A549 (cell line): Measurements from ENCODE around the gene TMEM116. TPM values are rescaled to one million over a fixed set of nuclear protein-coding genes. Genes with fewer than 3 reads are reported as not detected.

ENCODE experiments used
- ATAC-seq, 2 experiments: fragments of 200-7000 bp in 1 of 2; fragments of >200 bp in 1 of 2; cut with Nextera tagmentation in 1 of 2; cut with Tn5 transposase in 1 of 2; 3 replicates each; pipeline versions ENCODE4 v1.8.0 to v1.9.1; 2018 to 2020; ENCODE audit warnings: mild to moderate bottlenecking in 1 of 2, moderate library complexity in 1 of 2
- CTCF ChIA-PET: fragments of 300-600 bp; sonication (Branson Sonifier 250); formaldehyde crosslinking; extraction: SDS; loops from one replicate; lab custom pipeline; 2021; ENCODE audit warnings: antibody characterized with exemption, inconsistent platforms; lab: Yijun Ruan, JAX
- POLR2A ChIA-PET: fragments of 350-600 bp; formaldehyde crosslinking; extraction: SDS; loops from one replicate; lab custom pipeline; 2021; ENCODE audit warnings: antibody characterized with exemption, inconsistent platforms; lab: Yijun Ruan, JAX
- DNase-seq, 2 experiments: peaks; one replicate each; pipeline versions ENCODE4 v3.0.0 to v3.0.0-alpha.2; 2011 to 2016; ENCODE audit warnings: low read depth in 1 of 2, low spot score in 1 of 2
- FAIRE-seq: peaks from 2 replicates; lab custom pipeline; 2011; peaks lifted over from hg19 to GRCh38; lab: Jason Lieb, UNC
- H3K27ac ChIP-seq, 2 experiments: fragments of >200 bp; sonication (Bioruptor Twin); formaldehyde crosslinking; 3 replicates each; pipeline ENCODE4 v1.5.1; 2016 to 2017
- H3K4me1 ChIP-seq: fragments of >200 bp; sonication (Bioruptor Twin); formaldehyde crosslinking; 3 replicates; pipeline ENCODE4 v1.6.1; 2016
- H3K4me2 ChIP-seq: fragments of >200 bp; sonication (Bioruptor Twin); formaldehyde crosslinking; 3 replicates; pipeline ENCODE4 v1.6.1; 2016
- H3K4me3 ChIP-seq: fragments of >200 bp; sonication (Bioruptor Twin); formaldehyde crosslinking; 3 replicates; pipeline ENCODE4 v1.5.1; 2016
- H3K9me3 ChIP-seq: fragments of >200 bp; sonication (Bioruptor Twin); formaldehyde crosslinking; 3 replicates; pipeline ENCODE4 v1.6.1; 2016
- CHD2 ChIP-seq: fragments of 150-350 bp; IDR thresholded peaks from 2 replicates; pipeline ENCODE4 v1.6.1; 2014; ENCODE audit warnings: low read length; ENCODE audit not compliant: partially characterized antibody
- FOSL2 ChIP-seq, 2 experiments: fragments of 450-650 bp in 1 of 2; fragments of >200 bp in 1 of 2; sonication (Bioruptor Twin) in 1 of 2; formaldehyde crosslinking; IDR thresholded peaks; 2 replicates each; pipeline versions ENCODE4 v1.5.0 to v1.6.1; 2016 to 2020; ENCODE audit warnings: mild to moderate bottlenecking in 1 of 2, moderate library complexity in 1 of 2
- HOXA7 ChIP-seq: fragments of 250-450 bp; sonication (Bioruptor Pico); IDR thresholded peaks from 2 replicates; pipeline ENCODE4 v1.5.0; 2020; ENCODE audit warnings: mild to moderate bottlenecking, moderate library complexity
- HOXB5 ChIP-seq: fragments of 250-450 bp; sonication (Bioruptor Pico); IDR thresholded peaks from 2 replicates; pipeline ENCODE4 v1.5.0; 2020; ENCODE audit warnings: mild to moderate bottlenecking, moderate library complexity
- JUN ChIP-seq, 2 experiments: fragments of >200 bp; sonication (Bioruptor Twin); formaldehyde crosslinking; IDR thresholded peaks; 2 replicates in 1 of 2; 3 replicates in 1 of 2; pipeline ENCODE4 v1.6.1; 2016 to 2017
- KDM1A ChIP-seq: fragments of 200-600 bp; sonication (generic); IDR thresholded peaks from 2 replicates; pipeline ENCODE4 v1.6.1; 2016; ENCODE audit warnings: low read depth, mild to moderate bottlenecking
- MAFK ChIP-seq: fragments of 450-650 bp; IDR thresholded peaks from 2 replicates; pipeline ENCODE4 v1.6.1; 2014; ENCODE audit not compliant: partially characterized antibody
- MYC ChIP-seq: IDR thresholded peaks from 2 replicates; pipeline ENCODE4 v1.6.1; 2012; ENCODE audit warnings: mild to moderate bottlenecking, inconsistent platforms, low read length, improper control_type of control experiment, borderline replicate concordance
- NFE2L2 ChIP-seq: fragments of 150-350 bp; conservative IDR thresholded peaks from 2 replicates; pipeline ENCODE4 v1.6.1; 2014; ENCODE audit warnings: low read length
- PHF8 ChIP-seq: fragments of 200-600 bp; sonication (generic); IDR thresholded peaks from 2 replicates; pipeline ENCODE4 v1.6.1; 2016; ENCODE audit warnings: low read depth, mild to moderate bottlenecking, antibody characterized with exemption, moderate library complexity, borderline replicate concordance
- POLR2AphosphoS2 ChIP-seq: conservative IDR thresholded peaks from 2 replicates; pipeline ENCODE4 v1.6.1; 2012; ENCODE audit warnings: low read length, improper control_type of control experiment, inconsistent platforms
- RAD21 ChIP-seq, 2 experiments: fragments of >200 bp in 1 of 2; sonication (Bioruptor Twin) in 1 of 2; formaldehyde crosslinking in 1 of 2; IDR thresholded peaks in 1 of 2; conservative IDR thresholded peaks in 1 of 2; 2 replicates in 1 of 2; 3 replicates in 1 of 2; pipeline ENCODE4 v1.6.1; 2012 to 2018; ENCODE audit warnings: inconsistent platforms in 1 of 2
- RARB ChIP-seq: fragments of 250-450 bp; sonication (Bioruptor Pico); IDR thresholded peaks from 2 replicates; pipeline ENCODE4 v1.8.0; 2021; ENCODE audit warnings: mild to moderate bottlenecking, moderate library complexity
- RCOR1 ChIP-seq: fragments of 150-350 bp; IDR thresholded peaks from 2 replicates; pipeline ENCODE4 v1.6.1; 2014; ENCODE audit warnings: antibody characterized with exemption, low read length, low read depth
- RFX5 ChIP-seq: fragments of 450-650 bp; IDR thresholded peaks from 2 replicates; pipeline ENCODE4 v1.7.1; 2014; ENCODE audit warnings: antibody characterized with exemption, mild to moderate bottlenecking, moderate library complexity
- SREBF2 ChIP-seq: fragments of 450-650 bp; IDR thresholded peaks from 2 replicates; pipeline ENCODE4 v1.6.1; 2014; ENCODE audit warnings: mild to moderate bottlenecking, moderate library complexity
- ZC3H11A ChIP-seq: fragments of 450-650 bp; IDR thresholded peaks from 2 replicates; pipeline ENCODE4 v1.6.1; 2014; ENCODE audit warnings: antibody characterized with exemption, mild to moderate bottlenecking
- ZNF302 ChIP-seq: fragments of 250-450 bp; sonication (Bioruptor Pico); IDR thresholded peaks from 2 replicates; pipeline ENCODE4 v1.9.0; 2021; ENCODE audit warnings: inconsistent platforms, mild to moderate bottlenecking, moderate library complexity
- ZSCAN20 ChIP-seq: fragments of 250-450 bp; sonication (Bioruptor Pico); IDR thresholded peaks from 2 replicates; pipeline ENCODE4 v1.8.0; 2022; ENCODE audit warnings: mild to moderate bottlenecking, moderate library complexity
- WGBS: methylation state at CpG from one replicate; pipeline ENCODE4 v1.1.6; 2017; ENCODE audit errors: missing lambda C conversion rate; 5-methylcytosine and 5-hydroxymethylcytosine counted together
- polyA plus RNA-seq, 4 experiments: library from polyadenylated mRNA; depleted of rRNA in 3 of 4; stranded (reverse); fragments of >200 nt; fragmentation: RNase III in 1 of 4; extraction: RNeasy Plus Mini Kit Qiagen cat#74134 plus additional on column Dnase treatment in 1 of 4; gene quantifications; 2 replicates in 3 of 4; 3 replicates in 1 of 4; pipeline ENCODE4 v1.2.3, GENCODE V29; 2011 to 2017
- TF ChIP-seq, protein P1 (sequence below): fragments of >200 bp; sonication (Bioruptor Twin); formaldehyde crosslinking; IDR thresholded peaks from 3 replicates; pipeline ENCODE4 v1.5.1; 2016
- TF ChIP-seq, protein P2 (sequence below): fragments of 450-650 bp; IDR thresholded peaks from 2 replicates; pipeline ENCODE4 v1.6.1; 2014; ENCODE audit warnings: antibody characterized with exemption
- TF ChIP-seq, protein P3 (sequence below): IDR thresholded peaks from 2 replicates; pipeline ENCODE4 v1.6.1; 2012
- TF ChIP-seq, protein P4 (sequence below): IDR thresholded peaks from 2 replicates; pipeline ENCODE4 v1.6.1; 2012
- TF ChIP-seq, protein P5 (sequence below): fragments of >200 bp; sonication (Bioruptor Twin); formaldehyde crosslinking; IDR thresholded peaks from 3 replicates; pipeline ENCODE4 v1.6.1; 2016
- TF ChIP-seq, protein P6 (sequence below): fragments of 150-350 bp; IDR thresholded peaks from 2 replicates; pipeline ENCODE4 v1.6.1; 2014; ENCODE audit warnings: low read depth, mild to moderate bottlenecking, low read length

TMEM116 gene
- polyA plus RNA-seq, 2 of the 4 experiments (the other 2 are of a cell fraction) = 11.0 to 22.4 TPM

DNA sequence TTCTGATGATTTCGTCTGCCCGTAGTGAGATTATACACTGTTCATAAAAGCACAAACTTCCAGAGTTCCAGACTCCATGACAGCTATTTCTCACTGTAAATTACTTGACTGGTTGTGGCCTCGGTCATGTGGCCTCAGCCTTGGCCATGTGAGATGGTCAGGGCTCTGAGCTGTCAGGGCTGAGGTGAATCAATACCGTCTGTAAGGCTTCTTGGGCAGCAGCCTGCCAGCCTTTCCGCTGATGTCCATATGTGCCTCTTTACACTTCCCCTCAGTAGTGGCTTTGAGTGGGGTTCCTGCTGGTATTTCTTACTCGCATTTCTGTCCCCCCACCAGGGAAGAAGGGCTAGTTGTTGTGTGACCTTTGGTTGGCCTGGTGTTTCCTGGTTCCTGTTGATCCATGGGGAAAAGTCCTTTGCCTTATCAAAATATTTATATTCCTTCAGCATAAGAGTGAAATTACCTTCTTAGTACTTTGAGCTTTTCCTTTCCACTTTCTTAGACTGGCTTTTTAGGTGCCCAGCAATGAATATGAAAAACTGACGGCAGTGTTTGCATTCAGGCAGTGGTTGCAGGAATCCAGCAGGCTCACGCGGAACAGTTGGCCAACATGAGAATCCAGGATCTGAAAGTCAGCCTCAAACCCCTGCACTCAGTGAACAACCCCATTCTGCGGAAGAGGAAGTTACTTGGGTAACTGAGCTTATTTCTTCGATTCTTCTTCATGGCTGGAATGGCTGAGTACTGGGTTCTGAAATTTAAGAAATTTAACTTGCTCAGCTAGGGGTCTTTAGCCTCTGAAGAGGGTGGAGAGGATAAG lies 124.8 kb downstream of the TMEM116 start (continued):
- TF ChIP-seq, protein P1, sequence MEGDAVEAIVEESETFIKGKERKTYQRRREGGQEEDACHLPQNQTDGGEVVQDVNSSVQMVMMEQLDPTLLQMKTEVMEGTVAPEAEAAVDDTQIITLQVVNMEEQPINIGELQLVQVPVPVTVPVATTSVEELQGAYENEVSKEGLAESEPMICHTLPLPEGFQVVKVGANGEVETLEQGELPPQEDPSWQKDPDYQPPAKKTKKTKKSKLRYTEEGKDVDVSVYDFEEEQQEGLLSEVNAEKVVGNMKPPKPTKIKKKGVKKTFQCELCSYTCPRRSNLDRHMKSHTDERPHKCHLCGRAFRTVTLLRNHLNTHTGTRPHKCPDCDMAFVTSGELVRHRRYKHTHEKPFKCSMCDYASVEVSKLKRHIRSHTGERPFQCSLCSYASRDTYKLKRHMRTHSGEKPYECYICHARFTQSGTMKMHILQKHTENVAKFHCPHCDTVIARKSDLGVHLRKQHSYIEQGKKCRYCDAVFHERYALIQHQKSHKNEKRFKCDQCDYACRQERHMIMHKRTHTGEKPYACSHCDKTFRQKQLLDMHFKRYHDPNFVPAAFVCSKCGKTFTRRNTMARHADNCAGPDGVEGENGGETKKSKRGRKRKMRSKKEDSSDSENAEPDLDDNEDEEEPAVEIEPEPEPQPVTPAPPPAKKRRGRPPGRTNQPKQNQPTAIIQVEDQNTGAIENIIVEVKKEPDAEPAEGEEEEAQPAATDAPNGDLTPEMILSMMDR = no peak
- no peak for TF ChIP-seq ZNF302 (CRISPR knock-in tag)
- TF ChIP-seq, protein P2, sequence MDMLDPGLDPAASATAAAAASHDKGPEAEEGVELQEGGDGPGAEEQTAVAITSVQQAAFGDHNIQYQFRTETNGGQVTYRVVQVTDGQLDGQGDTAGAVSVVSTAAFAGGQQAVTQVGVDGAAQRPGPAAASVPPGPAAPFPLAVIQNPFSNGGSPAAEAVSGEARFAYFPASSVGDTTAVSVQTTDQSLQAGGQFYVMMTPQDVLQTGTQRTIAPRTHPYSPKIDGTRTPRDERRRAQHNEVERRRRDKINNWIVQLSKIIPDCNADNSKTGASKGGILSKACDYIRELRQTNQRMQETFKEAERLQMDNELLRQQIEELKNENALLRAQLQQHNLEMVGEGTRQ = no peak
- TF ChIP-seq, protein P3, sequence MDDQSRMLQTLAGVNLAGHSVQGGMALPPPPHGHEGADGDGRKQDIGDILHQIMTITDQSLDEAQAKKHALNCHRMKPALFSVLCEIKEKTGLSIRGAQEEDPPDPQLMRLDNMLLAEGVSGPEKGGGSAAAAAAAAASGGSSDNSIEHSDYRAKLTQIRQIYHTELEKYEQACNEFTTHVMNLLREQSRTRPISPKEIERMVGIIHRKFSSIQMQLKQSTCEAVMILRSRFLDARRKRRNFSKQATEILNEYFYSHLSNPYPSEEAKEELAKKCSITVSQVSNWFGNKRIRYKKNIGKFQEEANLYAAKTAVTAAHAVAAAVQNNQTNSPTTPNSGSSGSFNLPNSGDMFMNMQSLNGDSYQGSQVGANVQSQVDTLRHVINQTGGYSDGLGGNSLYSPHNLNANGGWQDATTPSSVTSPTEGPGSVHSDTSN = no peak
- TF ChIP-seq RCOR1 = no peak
- TF ChIP-seq SREBF2 = no peak
- TF ChIP-seq, protein P4, sequence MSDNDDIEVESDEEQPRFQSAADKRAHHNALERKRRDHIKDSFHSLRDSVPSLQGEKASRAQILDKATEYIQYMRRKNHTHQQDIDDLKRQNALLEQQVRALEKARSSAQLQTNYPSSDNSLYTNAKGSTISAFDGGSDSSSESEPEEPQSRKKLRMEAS = no peak
- TF ChIP-seq, protein P5, sequence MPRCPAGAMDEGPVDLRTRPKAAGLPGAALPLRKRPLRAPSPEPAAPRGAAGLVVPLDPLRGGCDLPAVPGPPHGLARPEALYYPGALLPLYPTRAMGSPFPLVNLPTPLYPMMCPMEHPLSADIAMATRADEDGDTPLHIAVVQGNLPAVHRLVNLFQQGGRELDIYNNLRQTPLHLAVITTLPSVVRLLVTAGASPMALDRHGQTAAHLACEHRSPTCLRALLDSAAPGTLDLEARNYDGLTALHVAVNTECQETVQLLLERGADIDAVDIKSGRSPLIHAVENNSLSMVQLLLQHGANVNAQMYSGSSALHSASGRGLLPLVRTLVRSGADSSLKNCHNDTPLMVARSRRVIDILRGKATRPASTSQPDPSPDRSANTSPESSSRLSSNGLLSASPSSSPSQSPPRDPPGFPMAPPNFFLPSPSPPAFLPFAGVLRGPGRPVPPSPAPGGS = no peak
- no peak for TF ChIP-seq HOXB5 (CRISPR knock-in tag)
- no peak for TF ChIP-seq JUN (IDR thresholded peaks at IDR 0.05)
- no peak for TF ChIP-seq FOSL2 (IDR thresholded peaks at IDR 0.05)
- TF ChIP-seq FOSL2 (CRISPR knock-in tag; IDR thresholded peaks at IDR 0.05) = no peak
- TF ChIP-seq RFX5 = no peak

DNA sequence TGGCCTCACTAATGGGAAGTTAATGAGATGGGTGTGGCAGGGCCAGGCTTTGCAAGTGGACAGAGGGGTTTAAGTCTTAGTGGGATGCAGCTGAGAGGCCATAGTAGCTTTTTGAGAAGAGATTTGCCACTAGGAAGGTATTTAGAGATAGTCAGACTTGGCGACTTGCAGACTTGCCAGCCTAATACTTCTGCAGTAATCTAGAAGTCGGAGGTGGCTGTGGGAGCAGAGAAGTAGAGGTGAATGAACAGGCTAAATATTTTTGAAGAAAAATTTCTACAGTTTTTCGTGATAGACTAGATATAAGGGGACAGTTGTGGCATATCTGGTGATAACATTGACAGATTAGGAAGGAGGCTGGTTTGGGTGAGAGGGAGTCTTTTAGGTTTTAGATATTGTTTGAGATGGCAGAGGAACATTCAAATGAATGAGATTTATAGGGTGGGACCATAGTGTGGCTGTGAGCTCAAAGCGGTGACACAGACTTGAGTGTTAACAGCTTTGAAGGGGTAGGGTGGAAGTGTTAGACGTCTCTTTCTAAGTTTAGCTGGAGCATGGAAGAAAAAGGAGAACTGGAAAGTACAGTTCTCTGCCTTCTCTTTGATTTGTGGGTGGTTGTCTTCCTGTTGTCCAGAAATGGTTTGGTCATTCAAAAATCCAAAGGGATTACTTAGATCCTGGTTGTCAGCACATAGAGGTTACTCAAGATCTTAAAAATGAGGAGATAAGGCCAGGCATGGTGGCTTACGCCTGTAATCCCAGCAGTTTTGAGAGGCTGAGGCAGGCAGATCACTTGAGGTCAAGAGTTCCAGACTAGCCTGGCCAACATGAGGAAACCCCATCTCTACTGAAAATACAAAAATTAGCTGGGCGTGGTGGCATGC lies 126.1 kb downstream of the TMEM116 start:
- no peak overlapping the region for H3K4me3 ChIP-seq
- H3K27ac ChIP-seq = no peak overlapping the region
- no peaks in the 10 kb centered on the region for H3K4me1 ChIP-seq
- ChIA-PET CTCF (interaction anchor here (0.7 kb wide), 1 partner anchor 18 kb away, joined by 4 read pairs; no protein-coding TSS in a partner anchor), POLR2A (no interaction called here)
- ATAC-seq (no peak), FAIRE-seq (no peak), DNase-seq (no peak)
- H3K9me3 ChIP-seq = no peaks in the 10 kb centered on the region
- WGBS = 91% methylated on average over 7 of the region's 7 CpGs
- TF ChIP-seq ZC3H11A = no peak
- TF ChIP-seq FOSL2 (IDR thresholded peaks at IDR 0.05) = no peak
- no peak for TF ChIP-seq FOSL2 (CRISPR knock-in tag; IDR thresholded peaks at IDR 0.05)
- TF ChIP-seq, protein P6, sequence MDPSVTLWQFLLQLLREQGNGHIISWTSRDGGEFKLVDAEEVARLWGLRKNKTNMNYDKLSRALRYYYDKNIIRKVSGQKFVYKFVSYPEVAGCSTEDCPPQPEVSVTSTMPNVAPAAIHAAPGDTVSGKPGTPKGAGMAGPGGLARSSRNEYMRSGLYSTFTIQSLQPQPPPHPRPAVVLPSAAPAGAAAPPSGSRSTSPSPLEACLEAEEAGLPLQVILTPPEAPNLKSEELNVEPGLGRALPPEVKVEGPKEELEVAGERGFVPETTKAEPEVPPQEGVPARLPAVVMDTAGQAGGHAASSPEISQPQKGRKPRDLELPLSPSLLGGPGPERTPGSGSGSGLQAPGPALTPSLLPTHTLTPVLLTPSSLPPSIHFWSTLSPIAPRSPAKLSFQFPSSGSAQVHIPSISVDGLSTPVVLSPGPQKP = no peak
- no peak for TF ChIP-seq HOXB5 (CRISPR knock-in tag)
- TF ChIP-seq RARB = no peak
- no peak for TF ChIP-seq MYC
- TF ChIP-seq POLR2AphosphoS2 = no peak
- no peak for TF ChIP-seq RFX5
- TF ChIP-seq KDM1A = no peak
- no peak for TF ChIP-seq HOXA7 (CRISPR knock-in tag)
- no peak for TF ChIP-seq RAD21 (conservative IDR thresholded peaks at IDR 0.05 in 1 of 2, IDR thresholded peaks at IDR 0.05 in 1 of 2)
- no peak for TF ChIP-seq NFE2L2
- TF ChIP-seq, protein P2 = no peak
- no peak for TF ChIP-seq ZSCAN20 (CRISPR knock-in tag)
- TF ChIP-seq CHD2 = no peak
- no peak for TF ChIP-seq MAFK
- TF ChIP-seq SREBF2 = no peak
- TF ChIP-seq, protein P4 = no peak
- no peak for TF ChIP-seq PHF8
- H3K4me2 ChIP-seq = no peak overlapping the region
